ENCODE data around the gene ADAMTSL2.

Gene ADAMTSL2

DNA sequence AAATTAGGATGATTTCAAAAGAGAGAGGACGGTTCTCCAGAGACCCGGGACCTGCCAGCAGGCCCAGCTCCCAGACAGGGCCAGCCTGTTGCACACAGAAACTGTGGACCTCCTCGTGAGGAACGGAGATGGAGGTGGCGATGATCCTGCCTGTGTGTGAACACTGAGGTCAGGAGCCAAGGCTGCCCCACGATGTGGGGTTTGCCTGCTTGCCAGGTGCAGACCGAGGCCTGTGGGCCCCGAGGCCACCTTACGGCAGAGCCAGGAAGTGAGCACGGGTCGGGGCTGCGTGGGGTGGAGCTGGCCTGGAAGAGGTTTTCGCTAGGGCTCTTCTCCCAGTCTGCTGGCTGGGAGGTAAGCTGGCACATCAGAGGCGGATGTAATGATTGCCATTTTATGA, 70.4 kb downstream of the ADAMTSL2 start:
- ATAC-seq: no peak
- no peak for TF ChIP-seq ZNF8 (CRISPR knock-in tag; IDR thresholded peaks at IDR 0.05)
- TF ChIP-seq ZFP30 (CRISPR knock-in tag; IDR thresholded peaks at IDR 0.05): no peak
- no peak for TF ChIP-seq TCF4 (CRISPR knock-in tag; IDR thresholded peaks at IDR 0.05; ENCODE audit: borderline replicate concordance)

DNA sequence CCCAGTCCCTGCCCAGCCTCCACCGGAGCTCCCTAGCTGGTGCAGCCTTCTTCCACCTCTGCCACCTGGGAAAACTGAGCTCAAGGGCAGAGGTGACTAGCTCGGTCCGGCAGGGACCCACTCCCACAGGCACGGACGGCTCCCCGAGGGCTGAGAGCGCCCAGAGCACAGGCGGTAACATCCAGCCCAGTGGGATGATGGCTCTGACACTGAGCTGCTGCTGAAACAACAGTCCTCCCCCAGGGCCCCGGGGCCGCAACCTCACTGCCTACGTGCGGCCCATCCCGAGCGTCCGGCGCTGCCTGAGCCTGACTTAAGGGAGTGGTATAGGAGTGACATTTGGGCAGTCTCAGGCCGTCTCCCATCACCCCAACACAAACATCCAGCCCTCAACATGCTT, 70.9 kb downstream of the ADAMTSL2 start:
- TF ChIP-seq CSDC2 (CRISPR knock-in tag; IDR thresholded peaks at IDR 0.05): no peak
- TF ChIP-seq GLIS3 (CRISPR knock-in tag; IDR thresholded peaks at IDR 0.05): no peak
- TF ChIP-seq ISL1 (CRISPR knock-in tag; IDR thresholded peaks at IDR 0.05): no peak
- no peak for TF ChIP-seq ESRRG (CRISPR knock-in tag; IDR thresholded peaks at IDR 0.05)
- no peak for TF ChIP-seq PPARA (CRISPR knock-in tag; IDR thresholded peaks at IDR 0.05; ENCODE audit: borderline replicate concordance)
- TF ChIP-seq ZFP30 (CRISPR knock-in tag; IDR thresholded peaks at IDR 0.05): no peak
- no peak for TF ChIP-seq BACH2 (CRISPR knock-in tag; IDR thresholded peaks at IDR 0.05; ENCODE audit: borderline replicate concordance)
- TF ChIP-seq SNAI2 (CRISPR knock-in tag; IDR thresholded peaks at IDR 0.05): no peak
- TF ChIP-seq ZFP3 (CRISPR knock-in tag; IDR thresholded peaks at IDR 0.05): no peak
- TF ChIP-seq TCF4 (CRISPR knock-in tag; IDR thresholded peaks at IDR 0.05; ENCODE audit: borderline replicate concordance): no peak
- TF ChIP-seq RARB (CRISPR knock-in tag; IDR thresholded peaks at IDR 0.05): no peak
- no peak for TF ChIP-seq ARNTL (CRISPR knock-in tag; IDR thresholded peaks at IDR 0.05; ENCODE audit: borderline replicate concordance, low read depth)
- TF ChIP-seq, protein P1, sequence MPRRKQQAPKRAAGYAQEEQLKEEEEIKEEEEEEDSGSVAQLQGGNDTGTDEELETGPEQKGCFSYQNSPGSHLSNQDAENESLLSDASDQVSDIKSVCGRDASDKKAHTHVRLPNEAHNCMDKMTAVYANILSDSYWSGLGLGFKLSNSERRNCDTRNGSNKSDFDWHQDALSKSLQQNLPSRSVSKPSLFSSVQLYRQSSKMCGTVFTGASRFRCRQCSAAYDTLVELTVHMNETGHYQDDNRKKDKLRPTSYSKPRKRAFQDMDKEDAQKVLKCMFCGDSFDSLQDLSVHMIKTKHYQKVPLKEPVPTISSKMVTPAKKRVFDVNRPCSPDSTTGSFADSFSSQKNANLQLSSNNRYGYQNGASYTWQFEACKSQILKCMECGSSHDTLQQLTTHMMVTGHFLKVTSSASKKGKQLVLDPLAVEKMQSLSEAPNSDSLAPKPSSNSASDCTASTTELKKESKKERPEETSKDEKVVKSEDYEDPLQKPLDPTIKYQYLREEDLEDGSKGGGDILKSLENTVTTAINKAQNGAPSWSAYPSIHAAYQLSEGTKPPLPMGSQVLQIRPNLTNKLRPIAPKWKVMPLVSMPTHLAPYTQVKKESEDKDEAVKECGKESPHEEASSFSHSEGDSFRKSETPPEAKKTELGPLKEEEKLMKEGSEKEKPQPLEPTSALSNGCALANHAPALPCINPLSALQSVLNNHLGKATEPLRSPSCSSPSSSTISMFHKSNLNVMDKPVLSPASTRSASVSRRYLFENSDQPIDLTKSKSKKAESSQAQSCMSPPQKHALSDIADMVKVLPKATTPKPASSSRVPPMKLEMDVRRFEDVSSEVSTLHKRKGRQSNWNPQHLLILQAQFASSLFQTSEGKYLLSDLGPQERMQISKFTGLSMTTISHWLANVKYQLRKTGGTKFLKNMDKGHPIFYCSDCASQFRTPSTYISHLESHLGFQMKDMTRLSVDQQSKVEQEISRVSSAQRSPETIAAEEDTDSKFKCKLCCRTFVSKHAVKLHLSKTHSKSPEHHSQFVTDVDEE (CRISPR knock-in tag; IDR thresholded peaks at IDR 0.05): no peak
- no peak for TF ChIP-seq ZC3H10 (CRISPR knock-in tag; IDR thresholded peaks at IDR 0.05)
- no peak for TF ChIP-seq PATZ1 (CRISPR knock-in tag; IDR thresholded peaks at IDR 0.05; ENCODE audit: borderline replicate concordance)
- TF ChIP-seq, protein P2, sequence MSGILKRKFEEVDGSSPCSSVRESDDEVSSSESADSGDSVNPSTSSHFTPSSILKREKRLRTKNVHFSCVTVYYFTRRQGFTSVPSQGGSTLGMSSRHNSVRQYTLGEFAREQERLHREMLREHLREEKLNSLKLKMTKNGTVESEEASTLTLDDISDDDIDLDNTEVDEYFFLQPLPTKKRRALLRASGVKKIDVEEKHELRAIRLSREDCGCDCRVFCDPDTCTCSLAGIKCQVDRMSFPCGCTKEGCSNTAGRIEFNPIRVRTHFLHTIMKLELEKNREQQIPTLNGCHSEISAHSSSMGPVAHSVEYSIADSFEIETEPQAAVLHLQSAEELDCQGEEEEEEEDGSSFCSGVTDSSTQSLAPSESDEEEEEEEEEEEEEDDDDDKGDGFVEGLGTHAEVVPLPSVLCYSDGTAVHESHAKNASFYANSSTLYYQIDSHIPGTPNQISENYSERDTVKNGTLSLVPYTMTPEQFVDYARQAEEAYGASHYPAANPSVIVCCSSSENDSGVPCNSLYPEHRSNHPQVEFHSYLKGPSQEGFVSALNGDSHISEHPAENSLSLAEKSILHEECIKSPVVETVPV (CRISPR knock-in tag; IDR thresholded peaks at IDR 0.05): no peak
- no peak for TF ChIP-seq ZNF70 (CRISPR knock-in tag; IDR thresholded peaks at IDR 0.05)
- no peak for TF ChIP-seq ZNF8 (CRISPR knock-in tag; IDR thresholded peaks at IDR 0.05)
- TF ChIP-seq POU6F1 (CRISPR knock-in tag; IDR thresholded peaks at IDR 0.05; ENCODE audit: borderline replicate concordance, low read depth): no peak
- ATAC-seq: no peak

DNA sequence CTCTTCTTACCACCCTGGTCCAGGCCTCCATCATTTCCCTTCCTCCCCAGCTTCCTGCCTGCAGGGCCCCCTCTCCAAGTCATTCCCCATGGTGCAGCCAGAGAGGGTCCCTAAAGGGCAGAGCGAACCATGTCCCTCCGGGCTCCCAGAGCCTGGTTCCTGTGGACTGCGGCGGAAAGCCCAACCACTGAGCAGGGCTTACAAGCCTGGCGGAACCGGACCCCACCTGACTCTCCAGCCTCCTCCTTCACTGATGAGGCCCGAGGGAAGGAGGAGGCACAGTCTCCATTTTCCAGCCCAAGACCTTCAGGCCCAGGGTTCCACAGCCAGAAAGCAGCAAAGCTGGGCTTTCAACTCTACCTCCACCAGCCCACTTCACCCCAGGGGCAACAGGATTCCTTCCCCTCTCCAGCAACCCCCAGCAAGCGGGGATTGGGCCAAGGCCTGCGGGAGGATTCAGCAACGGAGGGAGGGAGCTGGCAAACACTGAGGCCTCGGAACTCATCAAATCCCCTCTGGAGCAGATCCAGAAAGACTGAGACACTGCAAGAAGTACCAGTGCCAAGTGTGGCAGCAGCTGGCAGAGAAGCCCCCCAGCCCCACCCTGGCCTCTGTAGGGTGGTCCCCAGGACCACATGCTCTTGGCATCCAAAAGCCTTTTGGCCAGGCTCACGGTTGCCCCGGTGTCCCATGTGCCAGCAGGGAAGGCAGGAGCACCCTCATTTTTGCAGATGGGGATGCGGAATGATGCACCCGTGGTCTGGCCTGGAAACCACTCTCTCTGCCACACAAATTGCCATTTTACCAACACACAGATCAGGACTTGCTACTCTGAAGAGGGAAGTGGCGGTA, 71.6 kb downstream of the ADAMTSL2 start:
- no peak for ATAC-seq
- TF ChIP-seq TCF4 (CRISPR knock-in tag; IDR thresholded peaks at IDR 0.05; ENCODE audit: borderline replicate concordance) (no peak), POU6F1 (CRISPR knock-in tag; IDR thresholded peaks at IDR 0.05; ENCODE audit: borderline replicate concordance, low read depth) (no peak), OSR1 (CRISPR knock-in tag; IDR thresholded peaks at IDR 0.05) (no peak), ZFP3 (CRISPR knock-in tag; IDR thresholded peaks at IDR 0.05) (no peak), ISL1 (CRISPR knock-in tag; IDR thresholded peaks at IDR 0.05) (no peak), PATZ1 (CRISPR knock-in tag; IDR thresholded peaks at IDR 0.05; ENCODE audit: borderline replicate concordance) (no peak), SNAI2 (CRISPR knock-in tag; IDR thresholded peaks at IDR 0.05) (no peak), TOX (CRISPR knock-in tag; IDR thresholded peaks at IDR 0.05; ENCODE audit: borderline replicate concordance) (no peak), ZNF8 (CRISPR knock-in tag; IDR thresholded peaks at IDR 0.05) (no peak), ZFP30 (CRISPR knock-in tag; IDR thresholded peaks at IDR 0.05) (no peak)
- TF ChIP-seq, protein P2 (CRISPR knock-in tag; IDR thresholded peaks at IDR 0.05): no peak
- TF ChIP-seq, protein P3, sequence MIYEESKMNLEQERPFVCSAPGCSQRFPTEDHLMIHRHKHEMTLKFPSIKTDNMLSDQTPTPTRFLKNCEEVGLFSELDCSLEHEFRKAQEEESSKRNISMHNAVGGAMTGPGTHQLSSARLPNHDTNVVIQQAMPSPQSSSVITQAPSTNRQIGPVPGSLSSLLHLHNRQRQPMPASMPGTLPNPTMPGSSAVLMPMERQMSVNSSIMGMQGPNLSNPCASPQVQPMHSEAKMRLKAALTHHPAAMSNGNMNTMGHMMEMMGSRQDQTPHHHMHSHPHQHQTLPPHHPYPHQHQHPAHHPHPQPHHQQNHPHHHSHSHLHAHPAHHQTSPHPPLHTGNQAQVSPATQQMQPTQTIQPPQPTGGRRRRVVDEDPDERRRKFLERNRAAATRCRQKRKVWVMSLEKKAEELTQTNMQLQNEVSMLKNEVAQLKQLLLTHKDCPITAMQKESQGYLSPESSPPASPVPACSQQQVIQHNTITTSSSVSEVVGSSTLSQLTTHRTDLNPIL (CRISPR knock-in tag; IDR thresholded peaks at IDR 0.05; ENCODE audit: low read depth): no peak
